A204.1 (cell line): ENCODE data around the gene IRX6.

Experiments used
- FAIRE-seq: peaks from 2 replicates; lab custom pipeline; 2012; peaks lifted over from hg19 to GRCh38; lab: Jason Lieb, UNC

IRX6 gene

DNA sequence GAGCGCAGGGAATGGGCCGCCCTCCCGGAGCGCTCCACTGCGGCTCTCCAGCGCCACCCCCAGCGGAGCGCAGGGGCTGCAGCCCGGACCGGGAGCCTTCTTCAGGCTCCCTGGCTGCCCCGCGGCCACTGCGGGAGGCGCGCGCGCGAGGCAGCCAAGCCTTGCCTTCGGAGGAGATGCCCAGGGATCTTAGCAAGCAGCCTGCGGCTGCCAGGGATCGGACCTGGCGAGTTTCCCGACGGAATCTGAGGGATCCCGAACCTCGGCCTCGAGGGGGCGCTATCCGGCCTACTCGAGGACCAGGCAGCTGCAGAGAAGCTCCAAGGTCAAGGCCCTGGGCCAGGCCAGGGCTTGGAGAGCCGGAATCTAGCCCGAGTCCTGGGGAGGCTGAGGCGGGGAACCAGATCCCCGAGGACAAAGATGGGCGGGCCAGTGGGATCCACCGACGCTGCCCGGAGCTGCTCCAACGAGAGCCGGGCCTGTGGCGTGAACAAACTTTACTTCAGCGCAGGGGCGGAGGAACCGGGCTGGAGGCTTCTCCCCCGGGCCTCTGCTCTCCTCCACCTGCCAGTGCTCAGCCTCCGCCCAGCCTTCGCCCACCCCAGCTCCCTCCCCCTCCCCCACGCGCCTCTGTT, at the start of gene IRX6:
TSS of gene IRX6 (plus strand) at position 567 of the 635 bp plus-strand sequence. CDS start 889 bp downstream, outside the sequence.
- no peak for FAIRE-seq

DNA sequence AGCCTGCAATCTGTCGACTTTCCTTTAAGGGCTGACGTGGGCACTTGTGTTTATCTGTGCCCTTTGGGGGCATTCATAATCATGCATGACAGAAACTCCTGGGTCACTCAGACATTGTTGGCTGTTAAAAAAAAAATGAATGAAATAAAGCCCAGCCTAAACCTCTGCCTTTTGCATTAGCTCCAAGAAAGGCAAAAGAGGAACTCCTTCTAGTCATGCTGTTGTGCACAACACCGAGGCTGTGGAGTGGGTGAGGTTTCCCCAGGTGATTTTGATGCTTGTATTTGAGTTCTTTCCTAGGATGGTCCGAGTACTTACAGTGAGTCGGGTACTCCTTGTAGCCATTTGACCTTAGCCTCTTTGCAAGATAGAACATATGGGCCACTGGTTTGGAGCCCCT, 49.6 kb upstream of the IRX6 start:
- FAIRE-seq: no peak

DNA sequence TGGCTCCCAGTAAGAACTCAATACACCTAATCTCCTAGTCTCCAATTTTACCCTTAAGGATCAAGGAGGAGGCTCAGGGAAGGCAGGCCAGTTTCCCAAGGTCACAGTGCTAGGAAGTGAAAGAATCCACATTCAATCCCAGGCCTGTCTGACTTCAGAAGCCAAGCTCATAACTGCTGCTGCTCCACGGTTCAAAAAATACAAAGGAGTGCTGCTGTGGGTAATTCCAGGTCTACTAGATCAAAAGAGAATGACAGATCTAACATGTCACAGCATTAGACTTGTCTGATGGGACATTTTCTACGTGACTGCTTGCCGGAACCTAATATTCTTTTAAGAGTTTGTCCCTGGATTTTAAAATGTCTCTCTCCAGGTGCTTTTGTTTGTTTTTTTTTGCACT, 48.8 kb upstream of the IRX6 start:
- FAIRE-seq: no peak

DNA sequence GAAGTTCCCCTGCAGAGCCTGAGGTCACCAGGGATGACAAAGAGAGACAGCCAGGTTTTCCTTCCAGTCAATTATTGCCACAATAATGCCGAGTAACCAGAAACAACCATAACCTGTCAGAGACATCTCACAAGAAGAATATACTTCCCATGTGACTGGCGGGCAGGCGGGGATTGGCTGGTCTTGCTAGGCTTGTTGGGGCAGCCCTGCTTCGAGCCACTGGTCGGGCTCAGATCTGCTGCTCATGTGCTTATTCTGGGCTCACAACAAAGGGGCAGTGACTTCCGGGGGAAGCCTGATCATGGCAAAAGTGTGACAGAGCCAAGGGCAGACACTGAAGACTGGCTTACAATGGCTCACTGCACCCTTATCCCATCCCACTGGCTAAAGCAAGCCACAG, 48.1 kb upstream of the IRX6 start:
- FAIRE-seq: no peak

DNA sequence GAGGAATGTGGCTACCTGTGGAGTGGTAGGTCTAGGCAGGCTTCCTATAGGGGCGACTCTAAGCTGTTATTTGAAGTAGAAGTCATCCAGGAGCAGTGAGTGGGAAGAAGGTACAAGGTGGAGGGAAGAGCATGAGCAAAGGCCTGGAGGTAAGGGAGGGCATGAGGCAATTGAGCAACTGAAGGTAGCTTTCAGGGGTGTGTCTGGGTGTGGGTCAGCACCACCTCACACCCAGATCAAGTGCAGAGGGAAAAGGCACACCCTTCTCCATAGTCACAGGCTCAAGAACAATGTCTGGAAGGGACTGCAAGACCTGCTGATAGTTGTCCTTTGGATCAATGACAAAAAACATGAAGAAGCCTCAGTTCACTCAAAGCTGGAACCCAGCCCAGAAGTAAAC, 46.5 kb upstream of the IRX6 start:
- FAIRE-seq: no peak

DNA sequence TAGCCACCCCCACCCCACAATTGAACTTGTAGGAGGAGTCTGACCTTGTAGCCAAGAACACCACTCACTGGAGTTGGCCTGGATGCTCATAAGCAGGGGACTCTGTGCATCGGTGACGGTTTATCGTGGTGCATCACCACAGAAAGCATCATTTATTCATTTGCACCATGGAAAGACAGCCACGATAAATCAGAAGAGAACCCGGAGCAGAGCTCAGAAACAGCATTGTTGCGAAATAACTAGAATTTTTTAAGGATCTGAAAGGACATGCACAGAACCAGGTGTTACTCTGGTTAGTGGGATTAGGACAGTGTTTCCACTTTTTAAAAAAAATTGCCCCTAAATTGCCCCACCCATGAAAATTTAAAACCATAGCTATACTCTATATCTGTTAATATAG, 44.4 kb upstream of the IRX6 start:
- no peak for FAIRE-seq

DNA sequence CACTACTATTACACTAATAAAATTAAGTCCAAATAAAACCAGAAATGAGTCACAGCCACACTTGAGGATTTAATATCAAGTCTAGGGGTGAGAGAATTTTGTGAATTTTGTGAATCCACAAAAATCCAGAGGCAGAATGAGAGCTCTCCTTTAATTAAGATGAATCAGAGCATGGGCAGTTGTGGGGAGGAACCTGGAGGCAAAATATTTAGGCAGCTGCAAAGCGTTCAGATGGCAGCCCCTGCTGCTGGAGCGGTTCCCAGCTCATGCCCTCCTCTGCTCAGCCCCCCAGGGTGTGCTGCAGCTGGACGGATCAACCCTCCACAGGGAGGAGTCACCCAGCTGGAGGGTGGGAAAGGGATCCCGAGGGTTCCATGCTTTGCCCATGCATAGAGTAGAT, 43.4 kb upstream of the IRX6 start:
- FAIRE-seq: no peak

DNA sequence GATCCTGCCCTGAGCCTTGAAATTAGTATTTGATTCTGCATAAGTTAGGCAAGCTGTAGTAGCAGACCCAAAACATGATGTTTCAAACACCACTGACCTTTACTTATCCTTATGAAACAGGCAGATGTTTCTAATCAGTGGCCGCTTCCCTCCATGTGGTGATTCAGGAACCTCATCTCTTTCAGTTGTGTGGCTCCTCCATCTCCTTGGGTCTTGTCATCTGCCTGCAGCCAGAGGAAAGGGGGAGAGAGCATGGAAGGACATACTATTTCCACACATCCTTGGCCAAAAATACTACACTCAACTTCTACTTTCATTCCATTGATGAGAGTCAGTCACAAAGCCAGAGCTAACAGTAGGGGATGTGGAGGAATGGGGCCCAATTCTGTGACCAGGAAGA, 41.6 kb upstream of the IRX6 start:
- no peak for FAIRE-seq

DNA sequence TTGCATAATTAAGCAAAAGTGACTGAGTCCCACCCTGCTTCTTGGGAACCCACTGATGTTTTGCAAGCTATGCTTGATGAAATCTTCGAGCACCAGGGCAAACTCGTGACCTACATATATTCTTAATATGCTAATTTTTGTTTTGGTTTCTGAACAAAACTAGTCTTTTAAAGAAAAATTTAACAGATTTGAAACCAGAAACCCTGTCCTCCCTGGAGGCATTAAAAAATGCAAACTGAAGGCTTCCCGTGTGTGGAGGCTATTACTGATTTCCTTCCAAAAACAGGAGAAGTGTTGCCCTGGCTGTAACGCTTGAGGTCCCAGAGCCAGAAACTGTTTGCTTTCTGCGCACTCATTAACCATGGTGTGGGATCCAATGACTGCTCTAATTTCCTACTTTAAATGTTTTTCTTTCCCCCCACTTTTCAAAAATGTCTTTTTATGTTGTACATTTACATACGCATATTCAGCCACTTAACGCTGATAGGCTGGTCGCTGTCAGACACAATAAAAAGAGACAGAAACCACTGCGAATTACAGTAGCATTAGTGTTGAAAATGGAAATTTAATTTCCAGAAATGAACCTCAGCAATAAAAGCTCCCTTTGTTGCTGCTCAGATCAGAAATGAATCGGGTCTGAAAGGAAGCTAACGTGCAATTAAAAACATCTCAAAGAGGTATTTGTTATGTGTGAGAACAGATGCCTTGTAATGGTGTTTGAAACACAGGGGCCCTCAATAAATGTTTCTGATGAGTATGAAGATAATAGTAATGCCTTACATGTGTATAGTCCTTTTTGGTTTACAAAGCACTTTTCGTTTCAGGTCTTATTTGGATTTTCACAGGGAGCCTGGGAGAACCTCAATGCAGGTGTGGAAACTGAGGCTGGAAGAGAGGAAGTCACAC, 39.9 kb upstream of the IRX6 start:
- no peak for FAIRE-seq

DNA sequence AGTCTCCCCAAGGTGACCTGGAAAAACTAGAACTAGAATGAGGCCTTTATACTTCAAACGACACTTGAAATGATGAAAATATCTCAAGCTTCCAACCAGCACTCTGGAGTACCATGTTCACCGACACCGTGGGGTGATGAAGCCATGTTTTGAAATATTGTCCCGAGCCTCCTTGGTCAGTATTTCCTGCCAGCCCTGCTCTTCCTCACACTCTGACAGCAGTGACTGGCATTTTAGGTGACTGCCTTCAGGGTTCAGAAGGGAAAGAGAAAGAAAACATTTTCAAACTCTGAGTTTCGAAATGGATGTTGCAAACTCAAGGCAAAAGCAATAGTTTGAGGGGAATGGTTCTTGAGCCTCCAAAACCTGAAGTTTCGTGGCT, 39.3 kb upstream of the IRX6 start:
- FAIRE-seq: no peak

DNA sequence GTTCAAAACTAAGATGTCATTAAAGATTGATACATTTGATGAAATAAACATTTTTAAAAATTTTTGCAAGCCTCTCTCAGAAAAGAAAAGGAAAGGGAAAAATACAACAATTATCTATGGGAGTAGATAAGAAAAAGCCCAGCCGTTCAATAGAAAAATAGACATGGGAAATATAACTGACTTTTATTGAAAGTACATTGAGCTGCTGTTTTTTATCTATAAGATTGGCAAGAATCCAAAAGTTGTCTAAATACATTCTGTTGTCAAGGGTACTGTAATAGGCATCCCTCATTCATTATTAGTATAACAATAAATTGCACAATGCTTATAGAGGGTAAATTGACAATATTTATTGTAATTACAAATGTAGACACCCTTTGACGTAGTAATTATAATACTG, 38.4 kb upstream of the IRX6 start:
- FAIRE-seq: no peak

DNA sequence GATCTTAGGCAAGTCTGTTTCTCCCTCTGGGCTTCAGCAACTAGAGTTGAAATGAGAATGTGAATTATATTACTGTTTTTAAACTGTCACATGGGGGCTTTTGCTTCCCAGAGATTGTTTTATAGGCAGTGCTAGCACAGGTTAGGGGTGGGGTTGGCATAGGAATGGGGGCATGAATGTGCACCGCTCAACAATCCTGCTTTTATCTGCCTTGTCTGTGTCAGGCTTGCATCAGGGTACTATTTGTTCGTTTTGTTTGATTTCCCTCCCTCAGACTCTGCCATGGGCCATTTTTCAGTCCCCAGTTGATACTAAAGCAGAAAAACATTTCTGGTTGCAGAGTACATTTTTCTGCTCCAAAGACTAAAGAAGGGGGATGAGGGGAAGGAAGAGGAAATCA, 34.6 kb upstream of the IRX6 start:
- FAIRE-seq: no peak

DNA sequence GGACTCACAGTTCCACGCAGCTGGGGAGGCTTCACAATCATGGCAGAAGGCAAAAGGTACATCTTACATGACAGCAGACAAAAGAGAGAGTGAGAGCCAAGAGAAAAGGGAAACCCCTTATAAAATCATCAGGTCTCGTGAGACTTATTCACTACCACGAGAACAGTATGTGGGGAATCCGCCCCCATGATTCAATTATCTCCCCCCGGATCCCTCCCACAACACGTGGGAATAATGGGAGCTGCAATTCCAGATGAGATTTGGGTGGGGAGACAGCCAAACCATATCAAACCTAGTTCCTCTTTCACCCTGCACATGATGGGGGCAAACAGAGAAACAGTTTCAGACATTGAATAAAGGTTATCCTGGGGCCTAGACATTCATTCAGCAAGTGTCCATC, 32.2 kb upstream of the IRX6 start:
- FAIRE-seq: no peak

DNA sequence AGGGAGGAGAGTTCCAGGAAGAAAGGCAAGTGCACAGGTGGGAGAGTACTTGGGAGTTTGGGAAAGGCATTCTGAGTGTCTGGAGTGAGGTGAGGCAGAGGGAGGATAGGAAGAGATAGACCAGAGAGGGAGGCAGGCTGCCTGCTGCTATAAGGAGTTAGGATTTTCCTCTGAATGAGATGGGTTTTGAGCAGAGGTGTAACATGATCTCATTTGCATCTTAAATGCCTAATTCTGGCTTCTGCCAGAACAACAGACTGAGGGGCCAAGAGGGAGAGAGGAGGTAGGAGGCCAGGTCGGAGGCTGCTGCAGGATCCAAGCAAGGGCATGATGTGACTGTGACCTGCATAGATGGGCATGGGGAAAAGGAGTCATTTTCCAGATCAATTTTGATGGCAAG, 31.5 kb upstream of the IRX6 start:
- no peak for FAIRE-seq

DNA sequence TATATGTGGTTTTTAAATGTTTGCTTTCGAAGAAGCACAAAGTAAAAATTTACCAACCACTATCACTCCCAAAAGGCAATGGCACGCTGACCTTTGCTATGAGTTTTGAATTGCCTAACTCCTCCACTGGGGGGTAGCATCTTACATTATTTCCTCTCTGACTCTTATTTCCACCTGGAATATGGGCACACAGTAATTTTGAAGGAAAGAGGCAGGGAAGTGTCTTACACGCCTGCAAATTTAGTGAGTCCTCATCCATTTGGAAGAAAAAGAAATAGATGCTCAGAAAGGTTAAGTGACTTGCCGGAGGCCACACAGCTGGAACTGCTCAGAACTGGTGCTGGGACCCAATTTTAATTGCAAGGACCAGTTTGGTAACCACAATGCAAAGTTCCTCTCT, 29.9 kb upstream of the IRX6 start:
- no peak for FAIRE-seq

DNA sequence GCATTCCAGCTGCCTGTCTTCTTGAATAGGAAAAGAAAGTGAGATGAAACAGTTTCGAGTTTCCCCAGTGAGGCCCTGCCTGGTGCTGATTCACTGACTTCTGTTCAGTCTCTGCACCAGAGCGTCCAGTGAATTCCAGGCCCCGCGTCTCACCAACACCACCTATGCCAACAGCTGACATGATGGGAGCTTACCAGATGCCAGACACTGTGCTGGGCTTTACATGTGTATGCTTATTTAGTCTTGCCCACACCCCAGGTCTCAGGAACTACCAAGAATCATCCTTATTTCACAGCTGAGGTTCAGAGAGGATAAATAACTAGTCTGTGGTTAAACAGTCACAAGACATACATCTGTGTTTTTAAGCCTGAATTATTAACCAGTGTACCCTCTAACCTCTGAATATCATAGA, 29.1 kb upstream of the IRX6 start:
- no peak for FAIRE-seq

DNA sequence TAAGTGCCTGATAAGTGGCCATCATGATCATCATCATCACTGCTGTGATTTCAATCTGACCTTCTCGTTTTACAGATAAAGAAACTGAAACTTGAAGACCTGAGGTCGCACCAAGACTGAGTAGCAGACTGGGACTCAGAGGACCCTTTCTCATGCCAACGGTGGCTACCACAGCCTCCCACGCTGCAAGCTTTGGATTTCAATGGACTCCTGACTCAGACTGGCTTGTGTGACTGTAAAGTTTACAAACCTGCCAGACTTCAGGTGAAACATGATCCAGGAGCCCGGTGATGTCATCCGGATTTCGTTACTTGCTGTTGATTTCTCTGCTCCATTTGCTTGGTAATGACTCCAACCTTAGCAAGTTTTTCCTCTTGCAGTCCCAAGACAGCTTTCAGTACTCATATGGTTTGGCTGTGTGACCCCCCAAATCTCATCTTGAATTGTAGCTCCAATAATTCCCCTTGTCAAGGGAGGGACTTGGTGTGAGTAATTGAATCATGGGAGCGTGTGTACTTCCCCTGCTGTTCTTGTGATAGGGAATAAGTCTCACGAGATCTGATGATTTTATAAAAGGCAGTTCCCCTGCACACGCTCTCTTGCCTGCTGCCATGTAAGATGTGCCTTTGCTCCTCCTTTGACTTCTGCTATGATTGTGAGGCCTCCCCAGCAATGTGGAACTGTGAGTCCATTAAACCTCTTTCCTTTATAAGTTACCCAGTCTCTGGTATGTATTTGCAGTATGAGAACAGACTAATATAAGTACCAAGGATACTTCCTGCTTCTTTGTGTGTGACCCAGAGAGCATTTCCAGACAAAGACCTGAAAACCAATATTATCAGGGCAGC, 26.7 kb upstream of the IRX6 start:
- no peak for FAIRE-seq

DNA sequence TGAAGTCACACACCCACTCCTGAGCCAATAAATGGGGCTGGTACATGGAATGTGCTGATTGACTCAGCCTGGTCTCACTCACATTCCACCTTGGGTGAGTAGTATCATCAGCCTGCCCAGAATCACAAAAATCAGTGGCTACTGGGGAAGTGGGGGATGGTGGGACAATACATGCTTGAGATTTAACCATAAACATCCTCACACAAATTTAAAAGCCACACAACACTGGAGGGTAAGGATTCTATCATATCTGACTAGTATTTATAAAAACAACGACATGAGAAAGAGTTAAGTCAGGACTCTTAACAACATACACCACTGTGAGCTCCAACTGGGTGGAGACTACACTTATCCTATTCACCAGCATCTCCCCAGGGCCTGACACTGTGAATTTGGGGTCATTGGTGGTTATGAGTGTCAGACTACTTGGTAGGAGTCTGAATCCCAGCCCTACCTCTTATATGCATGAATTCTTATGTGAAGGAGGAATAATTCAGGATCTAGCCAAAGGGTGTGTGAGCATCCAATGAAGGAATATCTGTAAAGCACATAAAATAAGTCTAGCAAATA, 26.0 kb upstream of the IRX6 start:
- FAIRE-seq: no peak

DNA sequence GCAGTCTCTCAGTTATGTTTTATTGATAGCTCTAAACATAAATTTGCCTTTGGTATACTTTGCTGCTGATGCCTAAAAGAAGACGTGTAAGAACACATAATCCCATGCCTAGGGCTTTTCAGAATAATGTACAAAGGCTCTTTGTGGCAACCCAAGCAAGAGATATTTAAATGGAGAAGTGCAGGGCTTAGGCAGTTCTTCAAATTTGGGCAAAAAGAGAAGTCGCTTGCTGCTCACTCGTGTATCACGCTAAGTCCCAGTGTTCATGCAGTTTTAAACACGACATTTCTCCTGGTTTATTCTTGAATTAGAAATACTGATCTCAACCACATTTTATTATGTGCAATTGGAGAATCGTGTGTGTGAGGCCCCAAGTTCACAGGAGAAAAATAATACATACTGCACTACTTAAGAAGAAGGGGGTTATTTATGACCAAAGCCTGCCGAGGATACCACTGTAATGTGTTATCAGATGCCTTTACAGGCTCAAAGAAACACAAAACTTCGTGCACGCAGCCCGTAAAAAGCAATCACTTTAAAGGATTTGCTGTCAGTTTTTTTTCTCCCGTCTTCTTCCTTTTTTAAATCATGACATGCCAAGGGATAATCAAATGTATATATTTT, 22.5 kb upstream of the IRX6 start:
- no peak for FAIRE-seq

DNA sequence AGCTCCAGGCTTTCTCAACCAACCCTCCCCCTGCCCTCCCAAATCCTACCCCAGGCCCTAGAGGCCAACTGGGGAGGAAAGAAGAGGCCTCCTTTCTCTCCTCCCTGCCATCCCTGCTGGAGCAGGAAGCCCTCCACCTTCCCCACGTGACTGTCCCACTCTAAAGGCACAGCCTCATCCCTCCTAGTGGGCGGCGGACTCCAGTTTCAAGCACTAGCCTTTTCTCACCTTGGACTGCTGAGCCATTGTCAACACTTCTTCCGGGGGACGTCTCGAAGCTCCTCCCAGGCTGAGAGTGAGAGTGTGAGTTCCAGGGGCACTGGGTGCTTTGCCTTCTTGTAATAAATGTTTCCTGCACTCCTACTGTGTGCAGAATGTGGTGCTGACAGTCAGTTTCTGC, 21.4 kb upstream of the IRX6 start:
- FAIRE-seq: no peak

DNA sequence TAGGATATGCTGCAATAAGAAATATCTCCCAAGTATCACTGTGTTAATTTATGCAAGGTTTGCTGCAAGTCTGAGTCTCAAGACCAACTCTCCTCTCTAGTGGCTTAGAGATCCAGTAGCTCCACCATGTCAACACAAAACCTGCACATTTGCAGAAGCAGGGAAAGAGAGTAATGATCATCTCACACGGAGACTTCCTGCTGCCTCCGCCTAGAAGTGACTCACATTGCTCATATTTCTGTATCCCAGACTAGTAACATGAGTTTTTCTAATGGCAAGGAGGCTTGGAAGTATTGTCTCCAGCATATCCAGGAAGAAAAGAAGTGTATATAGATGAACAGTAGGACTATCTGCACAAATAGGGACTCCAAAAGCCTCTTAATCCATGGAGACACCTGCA, 15.0 kb upstream of the IRX6 start:
- FAIRE-seq: no peak

DNA sequence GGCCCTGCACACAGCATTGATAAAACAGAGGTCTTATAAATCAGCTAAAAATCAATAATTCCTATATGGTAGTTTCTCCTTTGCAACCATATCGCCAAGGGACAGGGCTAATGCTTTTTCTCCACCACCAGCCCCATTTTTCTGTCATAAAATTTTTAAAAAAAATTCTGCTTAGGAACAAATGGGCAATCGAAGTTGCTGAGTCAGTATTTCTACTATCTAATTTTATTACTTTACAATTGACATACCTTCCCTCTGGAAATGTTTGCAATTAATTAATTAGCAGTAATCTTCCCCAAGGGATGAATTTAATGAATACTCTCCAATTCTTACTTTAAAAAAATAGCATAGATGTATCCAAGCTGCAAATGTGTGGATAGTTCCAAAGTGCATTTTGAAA, 1.7 kb upstream of the IRX6 start:
- no peak for FAIRE-seq
